ENCODE results near the gene PDE4D.
"Not testable (repeated sequence)": the region's sequence is repeated elsewhere in the genome, so short reads cannot be mapped to it uniquely, and the experiment has no call there.

Gene PDE4D

DNA sequence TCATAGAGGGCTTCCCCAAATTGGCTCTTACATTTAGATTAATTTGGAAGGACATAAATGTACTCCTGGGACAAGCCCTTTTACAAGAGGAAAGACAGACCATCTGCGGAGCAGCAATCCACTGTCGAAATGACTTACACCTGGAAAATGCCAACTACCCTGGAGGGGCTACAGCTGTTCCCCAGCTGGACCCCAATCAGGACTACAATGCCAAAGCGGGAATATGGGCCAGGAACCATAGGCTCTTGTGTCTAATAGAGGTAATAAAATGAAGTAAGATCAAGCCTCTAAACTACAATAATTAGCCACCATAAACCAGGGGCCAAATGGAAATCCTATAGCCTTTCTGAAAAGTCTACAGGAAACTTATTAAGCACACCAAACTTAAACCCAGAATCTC is 581.3 kb downstream of the PDE4D start:
- no peak for DNase-seq

DNA sequence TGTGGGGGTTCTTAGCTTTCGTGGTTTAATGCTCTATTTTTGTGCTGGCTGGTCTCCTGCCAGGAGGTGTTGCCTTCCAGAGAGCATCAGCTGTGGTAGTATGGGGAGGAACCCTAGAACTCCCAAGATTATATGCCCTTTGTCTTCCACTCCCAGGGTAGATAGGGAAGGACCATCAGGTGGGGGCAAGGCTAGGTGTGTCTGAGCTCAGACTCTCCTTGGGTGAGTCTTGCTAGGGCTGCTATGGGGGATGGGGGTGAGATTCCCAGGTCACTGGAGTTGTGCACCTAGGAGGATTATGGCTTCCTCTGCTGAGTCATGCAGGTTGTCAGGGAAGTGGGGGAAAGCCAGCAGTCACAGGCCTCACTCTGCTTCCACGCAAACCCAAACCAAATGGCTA is 584.8 kb downstream of the PDE4D start:
- DNase-seq = not testable (repeated sequence)

DNA sequence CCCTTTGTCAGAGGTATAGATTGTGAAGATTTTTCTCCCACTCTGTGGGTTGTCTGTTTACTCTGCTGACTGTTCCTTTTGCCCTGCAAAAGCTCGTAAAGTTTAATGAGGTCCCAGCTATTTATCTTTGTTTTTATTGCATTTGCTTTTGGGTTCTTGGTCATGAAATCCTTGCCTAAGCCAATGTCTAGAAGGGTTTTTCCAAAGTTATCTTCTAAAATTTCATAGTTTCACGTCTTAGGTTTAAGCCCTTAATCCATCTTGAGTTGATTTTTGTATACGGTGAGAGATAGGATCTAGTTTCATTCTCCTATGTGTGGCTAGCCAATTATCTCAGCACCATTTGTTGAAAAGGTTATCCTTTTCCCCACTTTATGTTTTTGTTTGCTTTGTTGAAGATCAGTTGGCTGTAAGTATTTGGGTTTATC is 590.2 kb downstream of the PDE4D start:
- not testable (repeated sequence) for DNase-seq

GRCh38 chr5:59302509-59302908 is 591.0 kb downstream of the PDE4D start:
- not testable (repeated sequence) for DNase-seq

DNA sequence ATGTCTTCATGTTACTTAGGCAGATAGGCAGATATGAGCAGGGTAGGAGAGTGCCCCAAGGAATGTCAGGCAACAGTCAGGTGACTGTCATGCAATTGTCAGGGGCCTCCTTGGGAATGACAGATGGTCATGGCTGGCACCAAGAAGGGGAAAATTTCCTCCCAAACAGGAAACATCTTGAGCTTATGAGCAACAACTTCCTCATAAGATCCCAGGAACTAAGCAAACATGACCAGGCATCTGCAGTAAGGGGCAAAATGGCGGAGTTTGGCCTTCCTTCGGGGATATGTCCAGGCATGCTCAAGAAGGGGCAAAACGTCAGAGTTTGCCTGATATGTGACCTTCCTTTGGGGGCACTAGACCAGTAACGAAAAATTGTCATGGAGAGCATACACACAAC is 591.8 kb downstream of the PDE4D start:
- DNase-seq = no peak

DNA sequence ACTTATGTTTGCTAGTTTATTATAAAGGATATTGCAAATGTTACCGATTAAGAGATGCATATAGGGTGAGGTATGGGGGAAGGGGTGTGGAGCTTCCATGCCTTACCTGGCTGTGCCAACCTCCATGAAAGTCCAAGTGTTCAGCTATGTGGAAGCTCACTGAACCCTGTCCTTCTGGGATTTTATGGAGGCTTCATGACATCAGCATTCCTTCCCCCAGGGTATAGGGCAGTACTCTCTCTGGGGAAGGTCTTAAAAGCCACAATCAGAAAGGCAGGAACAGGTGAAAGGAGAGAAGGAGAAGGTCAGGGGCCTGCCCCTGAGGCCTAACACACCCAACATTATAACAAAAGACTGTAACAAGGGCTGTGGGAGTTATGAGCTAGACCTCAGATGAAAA is 592.6 kb downstream of the PDE4D start:
- no peak for DNase-seq

- no peak for DNase-seq
Observed at GRCh38 chr5:59299006-59299405, 594.5 kb downstream of the PDE4D start.

DNA sequence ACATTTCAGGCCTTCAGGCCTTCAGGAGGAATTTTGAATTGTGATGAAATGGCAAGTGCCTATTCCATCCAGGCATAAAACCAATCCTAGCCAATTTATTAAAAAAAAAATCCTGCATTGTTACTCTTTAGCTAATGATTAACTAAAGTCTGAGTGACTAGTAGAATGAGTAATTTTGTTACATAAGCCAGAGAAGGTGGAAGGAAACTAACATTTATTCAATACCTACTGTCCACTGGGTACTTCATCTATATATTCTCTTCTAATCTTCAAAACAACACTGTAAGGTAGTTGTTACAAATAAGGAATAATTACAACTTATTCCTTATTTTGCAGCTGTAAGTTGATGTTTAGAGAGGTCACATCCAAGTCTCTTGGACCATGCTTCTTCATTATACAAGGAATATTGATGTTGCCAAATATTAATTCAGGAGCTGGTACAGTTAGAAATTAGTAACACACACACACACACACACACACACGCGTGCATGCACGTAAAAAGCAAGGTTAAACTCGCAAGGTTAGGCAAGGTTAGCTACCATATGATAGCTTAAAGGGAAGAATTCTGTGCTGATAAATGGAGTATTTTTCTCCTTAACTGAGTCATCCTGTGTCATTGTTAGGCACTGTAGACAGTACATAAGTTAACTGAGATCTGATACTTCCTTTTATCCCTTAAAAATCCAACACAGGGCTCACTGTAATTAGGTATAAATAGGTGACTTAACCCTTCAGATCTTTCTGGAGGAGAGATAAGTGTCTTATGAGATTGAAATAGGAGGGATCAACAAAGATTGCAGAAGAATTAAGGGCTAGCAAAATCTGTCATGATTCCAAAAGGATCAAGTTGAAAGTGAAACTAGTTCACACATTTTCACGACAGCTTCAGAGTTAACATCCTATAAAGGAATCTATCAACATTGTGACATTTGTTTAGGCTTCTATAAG is 596.9 kb downstream of the PDE4D start:
- DNase-seq = peak; percentile 68

DNA sequence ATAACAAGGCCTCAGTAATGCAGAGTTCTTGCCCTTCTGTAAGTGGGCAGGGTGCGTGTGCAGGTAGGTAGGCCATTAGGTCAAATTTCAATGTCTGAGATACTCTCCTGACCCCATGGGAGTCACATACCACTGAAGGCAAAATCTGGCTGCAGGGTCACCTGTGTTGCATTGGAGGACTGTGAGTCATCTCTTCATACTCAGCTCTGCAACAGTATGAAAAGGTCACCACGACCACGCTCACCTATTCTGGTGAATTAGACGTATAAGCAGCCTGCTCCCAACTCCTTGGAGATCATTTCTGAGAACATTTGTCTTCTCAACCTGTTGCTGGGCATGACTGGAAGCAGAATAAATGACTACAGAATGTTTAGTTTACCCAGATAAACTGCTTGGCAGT is 599.8 kb downstream of the PDE4D start:
- no peak for DNase-seq

DNA sequence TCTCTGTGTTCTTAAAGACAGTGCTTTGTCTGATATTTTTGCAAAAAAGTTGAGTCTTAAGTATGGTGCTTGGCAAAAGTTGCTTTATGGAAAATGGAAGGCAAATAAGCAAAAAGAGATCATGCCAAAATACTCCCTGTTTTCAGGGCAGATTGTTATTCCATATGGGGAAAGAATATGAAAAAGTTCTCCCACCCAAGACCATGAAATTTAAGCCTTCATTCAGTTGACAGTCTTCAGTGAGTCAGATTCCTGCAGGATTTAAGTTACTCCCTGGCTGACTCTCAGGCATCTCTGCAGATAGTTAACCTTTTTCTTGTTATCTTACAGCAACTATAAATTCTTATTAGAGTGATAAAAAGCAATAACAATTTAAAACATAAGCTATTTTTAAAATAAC is 601.6 kb downstream of the PDE4D start:
- no peak for DNase-seq

- DNase-seq = no peak
Observed at GRCh38 chr5:59287884-59288283, 605.6 kb downstream of the PDE4D start.

- DNase-seq = no peak
Observed at GRCh38 chr5:59287361-59287760, 606.2 kb downstream of the PDE4D start.

- no peak for DNase-seq
Observed at GRCh38 chr5:59286510-59286909, 607.0 kb downstream of the PDE4D start.

DNA sequence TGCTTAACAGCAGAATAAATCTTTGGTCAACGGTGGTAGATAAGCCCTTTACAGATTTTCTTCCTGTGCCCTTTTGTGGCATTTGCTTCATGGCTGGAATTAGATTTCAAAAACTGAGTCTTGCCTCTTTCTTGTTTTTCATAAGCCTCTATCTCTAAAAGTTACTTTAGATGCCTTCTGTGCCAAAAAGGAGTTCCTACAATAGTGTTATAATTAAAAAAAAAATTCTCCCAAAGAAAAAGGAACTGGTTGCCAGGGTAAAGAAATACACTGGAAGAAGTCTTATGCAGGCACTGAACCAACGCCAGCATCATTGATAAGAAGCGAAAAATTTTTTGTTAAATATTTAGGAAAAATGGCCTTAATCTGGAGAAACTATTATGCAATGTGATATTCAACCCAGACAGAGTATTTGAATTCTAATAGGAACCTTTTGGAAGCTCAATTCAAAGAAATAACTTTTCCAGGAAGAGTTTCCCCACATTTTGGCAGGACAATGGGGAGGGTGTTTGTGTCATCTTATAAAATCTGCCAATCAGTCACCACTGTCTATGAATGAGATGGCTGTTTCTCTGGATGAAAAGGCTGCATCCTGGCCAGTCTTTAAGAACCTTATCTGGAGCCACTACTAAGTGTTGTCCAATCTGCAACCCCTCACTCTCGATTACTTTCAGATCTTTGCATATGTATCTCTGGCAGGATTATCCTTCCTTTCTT is 608.1 kb downstream of the PDE4D start:
- DNase-seq = no peak

DNA sequence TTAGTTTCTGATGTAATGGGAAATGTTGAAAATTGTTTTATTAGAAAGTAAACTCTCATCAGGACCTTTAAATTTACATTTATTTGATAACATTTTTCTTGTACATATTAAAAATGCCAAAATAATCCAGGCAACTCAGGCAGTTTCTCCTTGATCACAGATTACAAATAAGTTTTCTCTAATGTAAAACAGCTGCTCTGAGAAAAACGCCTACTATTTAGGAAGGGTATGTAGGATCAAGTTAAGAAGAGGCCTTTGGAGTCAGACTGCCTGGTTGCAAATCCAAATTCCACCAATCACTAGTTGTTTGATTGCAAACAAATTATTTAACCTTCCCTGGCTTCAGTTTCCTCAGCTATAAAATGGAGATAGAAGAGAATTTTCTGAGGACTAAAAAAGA is 610.8 kb downstream of the PDE4D start:
- DNase-seq = no peak

GRCh38 chr5:59279979-59280378 is 613.5 kb downstream of the PDE4D start:
- DNase-seq = no peak

DNA sequence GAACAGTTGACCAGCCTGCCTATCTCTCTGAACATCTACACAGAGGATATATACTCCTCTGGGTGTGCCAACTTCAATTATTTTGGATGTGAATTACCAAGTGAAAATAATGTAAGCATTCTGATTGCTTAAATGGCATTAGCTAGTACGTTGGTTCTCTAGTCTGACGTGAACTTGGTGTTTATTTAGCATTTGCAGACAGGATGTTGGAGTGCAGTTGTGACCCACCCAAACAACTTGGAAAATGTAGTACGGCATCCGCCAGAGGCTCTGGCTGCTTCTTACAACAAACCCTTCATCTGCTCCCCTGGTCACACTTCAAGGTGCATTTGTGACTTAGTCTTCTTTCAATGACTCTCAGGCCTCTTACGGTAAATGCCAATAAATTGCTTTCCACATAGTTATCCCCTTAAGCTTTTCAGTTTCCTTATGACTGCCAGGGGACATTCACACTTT is 616.6 kb downstream of the PDE4D start:
- no peak for DNase-seq

DNA sequence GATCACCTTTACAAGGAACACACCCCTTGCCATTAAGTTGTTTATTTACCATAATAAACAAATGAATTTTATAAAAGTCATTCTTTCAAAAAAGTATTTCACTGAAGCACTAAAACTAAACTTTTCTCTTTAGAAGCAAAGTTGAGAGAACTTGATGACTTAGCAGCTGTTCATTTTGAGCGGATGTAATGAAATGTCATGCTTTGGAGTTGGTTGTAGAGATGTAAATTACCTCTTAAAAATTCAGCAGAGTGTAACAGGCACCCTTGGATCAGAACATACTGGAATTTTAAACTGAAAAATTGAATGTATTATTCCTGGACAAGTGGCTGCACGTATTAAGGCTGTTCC is 617.2 kb downstream of the PDE4D start:
- no peak for DNase-seq

GRCh38 chr5:59275510-59276324 is 617.8 kb downstream of the PDE4D start:
- no peak for DNase-seq

- DNase-seq = no peak
Observed at GRCh38 chr5:59275170-59275509, 618.4 kb downstream of the PDE4D start.

DNA sequence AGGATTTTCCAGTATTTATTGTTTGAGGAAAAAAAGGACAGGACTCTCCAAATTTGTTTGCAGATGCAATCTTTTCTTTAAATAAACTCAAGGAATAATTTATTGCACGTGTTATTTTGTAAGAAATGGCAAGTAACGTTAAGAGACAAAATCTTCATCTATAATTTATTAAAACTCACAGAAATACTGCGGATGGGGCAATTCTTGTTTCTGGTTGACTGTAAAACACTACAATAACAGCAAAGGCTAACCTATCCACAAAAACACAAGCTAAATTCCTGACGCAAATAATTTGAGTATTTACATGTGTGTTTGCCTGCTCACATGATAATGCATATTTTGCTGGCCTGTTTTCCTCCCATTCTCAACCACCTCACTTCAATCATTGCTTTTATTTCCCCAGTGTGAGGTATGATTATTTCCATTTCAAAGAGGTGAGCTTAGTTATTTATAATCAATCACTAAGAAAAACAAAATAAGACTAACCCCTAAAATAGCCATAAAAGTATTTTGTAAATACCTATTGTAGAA is 619.4 kb downstream of the PDE4D start:
- no peak for DNase-seq

DNA sequence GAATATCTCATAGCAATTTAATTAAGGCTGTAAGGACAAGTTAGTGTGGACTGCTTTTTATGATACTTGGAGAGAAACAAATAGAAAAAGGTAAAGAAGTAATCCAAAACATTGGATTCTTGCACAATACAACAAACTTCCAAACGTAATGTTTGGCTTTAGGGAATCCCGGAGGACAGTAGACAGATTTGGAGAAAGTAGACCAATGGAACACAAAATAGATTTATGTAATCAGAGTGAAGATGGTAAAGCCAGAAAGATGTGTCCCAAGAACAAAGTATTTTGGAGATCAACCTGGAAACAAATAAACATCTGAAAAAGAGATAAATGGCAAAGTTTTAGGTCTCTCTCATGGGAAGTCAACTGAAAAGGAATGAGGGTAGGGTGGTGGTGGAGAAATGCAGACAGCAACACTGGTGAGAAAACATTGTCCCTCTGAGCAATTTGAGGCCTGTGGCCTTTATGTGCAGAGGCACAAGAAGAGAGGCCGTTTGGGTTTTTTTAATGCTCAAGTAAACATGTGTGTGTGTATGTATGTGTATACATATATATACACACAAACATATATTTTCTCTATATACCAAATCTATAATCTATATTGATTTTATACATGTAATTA is 620.6 kb downstream of the PDE4D start:
- DNase-seq = no peak

All from NCI-H82 (cell line).